Stimulated activated CD4-positive, alpha-beta T cell treated with anti-CD3 and anti-CD28 coated beads, TNF-alpha, amount 100 ng/mL, for 4 hours (primary cell): ENCODE data around the gene KRTAP17-1.
"Not testable (repeated sequence)": the region's sequence is repeated elsewhere in the genome, so short reads cannot be mapped to it uniquely, and the experiment has no call there.

ENCODE experiments used
- DNase-seq, 3 experiments: peaks; one replicate each; pipeline ENCODE4 v3.0.0-alpha.2; 2020; ENCODE audit warnings: low read depth in 3 of 3

The KRTAP17-1 gene

GRCh38 chr17:41315204-41315794 is at the start of gene KRTAP17-1:
Gene KRTAP17-1 (minus strand): TSS chr17:41315710. CDS start chr17:41315650, 60 bp downstream.
- no peak for DNase-seq

GRCh38 chr17:41363881-41364280 is 48.4 kb upstream of the KRTAP17-1 start:
- DNase-seq: no peak

GRCh38 chr17:41360296-41360995 is 44.9 kb upstream of the KRTAP17-1 start:
- no peak for DNase-seq

- no peak for DNase-seq
Observed at GRCh38 chr17:41354536-41354935, 39.0 kb upstream of the KRTAP17-1 start.

- DNase-seq: no peak
Observed at GRCh38 chr17:41352597-41353366, 37.3 kb upstream of the KRTAP17-1 start.

GRCh38 chr17:41351177-41351576 is 35.7 kb upstream of the KRTAP17-1 start:
- DNase-seq: no peak

- not testable (repeated sequence) for DNase-seq
Observed at GRCh38 chr17:41350381-41350878, 34.9 kb upstream of the KRTAP17-1 start, which contains the start of gene KRT33A. Gene KRT33A (minus strand): TSS chr17:41350828. CDS start chr17:41350767, 61 bp downstream.

- no peak for DNase-seq
Observed at GRCh38 chr17:41347869-41348760, 32.6 kb upstream of the KRTAP17-1 start.

- DNase-seq: not testable (repeated sequence)
Observed at GRCh38 chr17:41346421-41346820, 30.9 kb upstream of the KRTAP17-1 start.

- no peak for DNase-seq
Observed at GRCh38 chr17:41345992-41346391, 30.5 kb upstream of the KRTAP17-1 start.

- no peak for DNase-seq
Observed at GRCh38 chr17:41343029-41343428, 27.5 kb upstream of the KRTAP17-1 start.

GRCh38 chr17:41340934-41341861 is 25.7 kb upstream of the KRTAP17-1 start:
- DNase-seq: no peak

- DNase-seq: no peak
Observed at GRCh38 chr17:41340494-41340893, 25.0 kb upstream of the KRTAP17-1 start.

GRCh38 chr17:41339571-41340172 is 24.2 kb upstream of the KRTAP17-1 start:
- DNase-seq: no peak

- peak in 1 of 3 experiments; percentile 31 for DNase-seq
Observed at GRCh38 chr17:41338961-41339485, 23.5 kb upstream of the KRTAP17-1 start.

GRCh38 chr17:41335747-41336146 is 20.2 kb upstream of the KRTAP17-1 start:
- no peak for DNase-seq

GRCh38 chr17:41334385-41335305 is 19.1 kb upstream of the KRTAP17-1 start:
- no peak for DNase-seq

- DNase-seq: no peak
Observed at GRCh38 chr17:41333836-41334235, 18.3 kb upstream of the KRTAP17-1 start.
